D721Med (cell line): ENCODE results near the gene SFMBT2.

Experiments
- DNase-seq: peaks from one replicate; pipeline ENCODE4 v3.0.0; 2011; ENCODE audit warnings: low spot score; ENCODE audit not compliant: insufficient read length
- FAIRE-seq: peaks from 2 replicates; lab custom pipeline; 2011; peaks lifted over from hg19 to GRCh38; lab: Jason Lieb, UNC
- CTCF ChIP-seq: IDR thresholded peaks from 2 replicates; pipeline ENCODE4 v1.5.1; 2012; ENCODE audit warnings: mild to moderate bottlenecking, control low read depth; ENCODE audit not compliant: insufficient read depth; ENCODE audit errors: missing control alignments

Gene SFMBT2

GRCh38 chr10:7410862-7411670 is at the start of gene SFMBT2:
Gene SFMBT2, minus strand, starts transcription at chr10:7411034. Its CDS starts 29,136 bp downstream, at chr10:7381898.
- FAIRE-seq = no peak
- no peak for TF ChIP-seq CTCF
- DNase-seq = no peak

- no peak for FAIRE-seq
- no peak for DNase-seq
- TF ChIP-seq CTCF = no peak
These were observed 49.2 kb upstream of the SFMBT2 start for GRCh38 chr10:7460006-7460405.

GRCh38 chr10:7458556-7458955 is 47.7 kb upstream of the SFMBT2 start:
- no peak for TF ChIP-seq CTCF
- no peak for DNase-seq
- FAIRE-seq = no peak

GRCh38 chr10:7457478-7458316 is 46.9 kb upstream of the SFMBT2 start:
- DNase-seq = no peak
- no peak for TF ChIP-seq CTCF

DNA sequence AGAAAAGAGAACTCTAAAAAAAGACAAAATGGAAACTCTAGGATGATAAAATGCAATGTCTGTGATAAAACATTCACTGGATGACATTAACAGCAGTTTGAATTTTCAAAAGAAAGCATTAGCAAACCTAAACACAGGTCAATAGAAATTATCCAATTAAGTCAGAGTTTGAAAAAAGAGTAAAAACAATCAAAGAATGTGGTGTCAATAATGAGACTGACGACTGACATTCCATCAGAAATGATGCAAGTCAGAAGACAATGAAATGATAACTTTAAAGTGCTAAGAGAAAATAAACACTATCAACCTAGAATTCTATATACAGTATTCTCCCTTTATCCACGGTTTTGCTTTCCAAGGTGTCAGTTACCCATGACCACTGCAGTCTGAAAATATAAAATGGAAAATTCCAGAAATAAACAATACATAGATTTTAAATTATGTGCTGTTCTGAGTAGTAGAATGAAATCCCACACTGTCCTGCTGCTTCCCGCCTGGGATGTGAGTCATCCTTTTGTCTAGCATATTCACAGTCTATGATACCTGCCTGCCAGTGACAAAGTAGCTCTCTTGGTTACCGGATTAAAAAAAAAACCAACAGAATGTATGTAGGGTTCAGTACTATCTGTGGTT is 38.3 kb upstream of the SFMBT2 start:
- FAIRE-seq (no peak), DNase-seq (no peak)
- TF ChIP-seq CTCF = no peak

More at GRCh38 chr10:7457478-7458316, 46.9 kb upstream of the SFMBT2 start:
- no peak for FAIRE-seq

DNA sequence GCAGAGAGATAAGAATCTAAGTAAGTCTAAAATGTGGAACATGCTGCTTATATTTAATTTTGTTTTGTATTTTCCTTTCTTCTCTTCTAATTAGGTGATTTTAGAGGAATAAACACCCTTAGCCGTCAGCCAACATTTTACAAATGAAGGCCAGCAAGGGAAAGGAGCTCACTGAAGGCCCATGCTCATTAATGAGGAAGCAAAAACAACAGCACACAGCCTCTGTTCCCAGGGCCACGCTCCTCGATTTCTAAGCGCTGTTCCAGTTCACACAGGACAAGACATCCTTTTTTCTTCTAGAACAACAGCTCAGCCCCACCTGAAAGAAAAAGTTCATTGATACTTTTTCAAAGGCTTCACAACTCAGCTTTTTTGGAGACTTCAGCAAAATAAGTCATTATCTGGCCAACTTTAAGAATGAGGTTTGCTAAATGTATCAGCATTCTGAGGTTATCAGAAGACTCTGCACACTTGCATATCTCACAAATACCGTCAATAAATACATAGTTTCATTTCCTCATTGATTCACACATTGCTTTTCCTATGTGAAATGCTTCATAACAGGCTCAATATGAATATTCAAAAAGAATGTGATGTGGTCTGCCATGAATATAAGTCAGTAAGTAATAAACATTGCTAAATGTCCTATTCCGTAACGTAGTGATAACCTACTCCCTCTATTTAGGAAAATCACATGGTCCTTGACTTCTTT is 34.8 kb upstream of the SFMBT2 start:
- DNase-seq (no peak), FAIRE-seq (no peak)
- TF ChIP-seq CTCF = no peak
